H1 (cell line): Measurements from ENCODE around the gene GMEB2. TPM values are rescaled to one million over a fixed set of nuclear protein-coding genes. Genes with fewer than 3 reads are reported as not detected.

Source experiments
- CHD7 ChIP-seq: fragments of 300-600 bp; sonication (generic); IDR thresholded peaks from 2 replicates; pipeline ENCODE4 v1.7.1; 2012; ENCODE audit warnings: low read length, moderate library complexity, mild to moderate bottlenecking, inconsistent platforms; ENCODE audit not compliant: insufficient replicate concordance
- NRF1 ChIP-seq: IDR thresholded peaks from 2 replicates; pipeline ENCODE4 v1.6.1; 2011; ENCODE audit warnings: mild to moderate bottlenecking, low read depth, low read length, improper control_type of control experiment
- RXRA ChIP-seq: IDR thresholded peaks from 2 replicates; pipeline ENCODE4 v1.6.1; 2011; ENCODE audit warnings: low read depth, mild to moderate bottlenecking, low read length, moderate library complexity; ENCODE audit not compliant: insufficient read depth
- SIX5 ChIP-seq: IDR thresholded peaks from 2 replicates; pipeline ENCODE4 v1.6.1; 2011; ENCODE audit warnings: mild to moderate bottlenecking, low read depth, low read length
- SRF ChIP-seq: IDR thresholded peaks from 2 replicates; pipeline ENCODE4 v1.6.1; 2011; ENCODE audit warnings: mild to moderate bottlenecking, low read depth, low read length, moderate library complexity
- polyA plus RNA-seq, 7 experiments: library from polyadenylated mRNA; depleted of rRNA in 3 of 7; stranded (reverse) in 5 of 7; unstranded in 2 of 7; fragments of >200 nt in 5 of 7; fragments of 200-250 nt in 2 of 7; gene quantifications; 1 replicate in 5 of 7; 2 replicates in 1 of 7; 4 replicates in 1 of 7; pipeline versions ENCODE4 v1.2.1 to v1.2.3, GENCODE V29; 2011 to 2013; ENCODE audit warnings: missing spikeins in 2 of 7, mixed read lengths in 2 of 7
- total RNA-seq: library from RNA; stranded (reverse); fragmentation: NEBNext Ultra II Directional; extraction: Animal tissue kit (Norgen Biotek cat#: 25700); gene quantifications from 2 replicates; pipeline ENCODE4 v1.2.1, GENCODE V29; 2021

Gene GMEB2
- total and polyA plus RNA-seq, 2 of the 8 experiments (the other 6 are each of a cell fraction or from before 2014, with no cell fraction given) = 12.9 to 14.2 TPM

GRCh38 chr20:63645218-63645617 is 18.3 kb upstream of the GMEB2 start (continued):
- no peak for TF ChIP-seq CHD7
- no peak for TF ChIP-seq SRF
- no peak for TF ChIP-seq NRF1
- TF ChIP-seq RXRA = no peak
- no peak for TF ChIP-seq SIX5
- TF ChIP-seq, all 59 proteins: peak for 0
